GM15510 (cell line): ENCODE results near the gene TRMT61B.

ENCODE experiments used
- POLR2A ChIP-seq: IDR thresholded peaks from 3 replicates; pipeline ENCODE4 v1.6.1; 2011; ENCODE audit warnings: borderline replicate concordance; ENCODE audit not compliant: insufficient read length; ENCODE audit errors: extremely low read depth

Gene TRMT61B

DNA sequence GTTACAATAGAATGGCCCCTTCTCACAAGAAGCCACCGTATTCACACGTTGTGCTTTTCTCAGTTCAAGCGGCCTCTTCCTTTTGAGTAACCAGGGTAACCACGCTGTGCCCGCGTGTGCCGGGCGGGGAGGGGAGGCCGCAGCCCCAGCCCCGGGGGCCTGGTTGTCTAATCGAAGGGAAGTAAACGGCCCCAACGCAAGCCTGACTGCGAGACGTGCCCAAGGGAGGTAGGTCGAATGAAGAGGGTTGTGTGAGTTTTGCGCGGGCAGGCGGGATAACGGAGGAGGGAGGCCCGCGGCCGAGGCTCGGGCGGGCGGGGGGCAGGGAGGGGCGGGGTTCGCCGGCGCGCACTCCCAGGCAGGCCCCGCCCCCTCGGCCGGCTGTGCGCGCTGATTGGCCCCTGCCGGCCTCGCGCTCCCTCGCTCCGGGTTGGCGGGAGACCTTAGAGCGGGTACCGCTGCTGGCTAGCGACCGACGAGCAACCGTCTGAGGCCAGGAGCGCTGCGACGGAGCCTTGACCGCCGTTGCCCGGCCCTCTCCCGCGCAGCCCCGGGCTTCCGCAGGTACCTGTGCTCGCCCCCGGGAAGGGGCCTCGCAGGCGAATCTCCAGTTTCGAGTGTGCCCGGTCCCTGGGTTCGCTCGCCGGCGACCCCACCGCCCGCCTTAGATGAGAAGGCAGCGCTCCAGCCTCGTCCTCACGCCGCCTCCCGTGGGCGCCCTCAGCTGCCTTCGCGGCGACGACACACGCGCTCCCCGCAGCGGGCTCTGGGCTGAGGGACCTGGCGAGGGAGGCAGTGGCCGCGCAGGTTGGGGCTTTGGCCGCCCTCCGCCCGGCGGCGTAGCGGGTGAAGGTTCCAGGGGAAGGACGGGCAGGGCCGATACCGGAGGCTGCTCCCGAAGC lies 59.5 kb downstream of the TRMT61B start, which contains the start of gene SPDYA:
TSS of gene SPDYA (plus strand) at position 451 of the 902 bp plus-strand sequence. CDS start 5,181 bp downstream, outside the sequence.
- no peak for TF ChIP-seq POLR2A

DNA sequence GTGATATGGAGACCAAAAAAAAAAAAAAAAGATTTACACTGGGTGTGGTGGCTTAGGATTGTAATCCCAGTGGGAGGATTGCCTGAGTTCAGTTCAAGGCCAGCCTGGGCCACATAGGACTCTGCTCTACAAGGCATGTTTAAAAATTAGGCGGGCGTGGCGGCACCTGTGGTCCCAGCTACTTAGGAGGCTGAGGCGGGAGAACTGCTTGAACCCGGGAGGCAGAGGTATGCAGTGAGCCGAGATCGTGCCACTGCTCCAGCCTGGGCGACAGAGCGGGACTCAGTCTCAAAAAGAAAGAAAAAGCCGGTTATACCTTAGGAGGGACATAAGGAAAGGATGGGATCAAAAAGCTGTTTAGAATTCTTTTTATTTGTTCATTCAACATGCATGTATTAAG lies 60.2 kb downstream of the TRMT61B start:
- TF ChIP-seq POLR2A = no peak

DNA sequence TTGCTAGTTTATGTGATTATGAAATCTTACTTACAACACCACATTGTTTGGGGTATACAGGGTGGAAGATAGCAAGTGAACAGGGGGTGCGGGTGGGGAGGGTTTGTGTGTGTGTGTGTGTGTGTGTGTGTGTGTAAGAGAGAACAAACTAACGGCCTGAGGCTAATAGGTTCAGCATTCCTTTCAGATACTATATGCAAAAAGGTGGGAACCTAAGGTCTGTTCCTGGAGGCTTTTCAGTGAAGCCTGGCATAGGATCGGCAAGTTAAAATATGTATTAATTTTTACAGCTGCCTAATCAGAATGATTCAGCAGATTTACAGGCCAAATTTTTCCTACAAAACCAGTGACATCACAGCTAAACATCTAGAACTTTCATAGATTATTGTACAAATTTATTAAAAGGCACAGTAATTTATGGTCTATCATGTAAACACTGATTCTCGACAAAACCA lies 67.1 kb downstream of the TRMT61B start:
- TF ChIP-seq POLR2A = no peak

DNA sequence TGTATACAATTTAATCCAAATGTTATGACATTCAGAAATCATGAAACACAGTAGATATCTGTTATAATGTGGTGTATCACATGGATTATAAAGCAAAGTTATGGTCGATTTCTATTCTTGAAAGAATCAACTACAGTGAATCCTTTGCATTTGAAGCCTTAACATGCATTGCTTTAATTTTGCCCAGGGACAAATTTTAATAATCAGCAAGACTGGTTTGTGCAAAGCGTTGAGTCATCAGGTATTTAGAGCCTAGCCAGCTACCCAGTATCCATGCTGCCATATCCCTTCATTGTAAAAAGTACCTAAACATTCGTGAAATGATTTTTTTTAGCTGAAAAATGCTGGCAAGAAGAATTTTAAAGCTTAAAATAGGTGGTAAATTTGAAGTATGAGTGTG lies 68.4 kb downstream of the TRMT61B start:
- no peak for TF ChIP-seq POLR2A
